ENCODE results near the gene S100P. TPM values are rescaled to one million over a fixed set of nuclear protein-coding genes. Genes with fewer than 3 reads are reported as not detected.
A peak's percentile ranks its signal among the peaks of the same experiment; 100 is the strongest.

Gene S100P
- total and polyA plus RNA-seq, 2 donors (not counting 1 experiment from before 2014, with no cell fraction given), result 0.07 TPM; not detected in 1

- ATAC-seq (ENCODE audit: low read depth) (peak; percentile 89), DNase-seq (peak; percentile 97)
- H3K36me3 ChIP-seq (replicated peaks in 1 of 2; ENCODE audit: control extremely low read depth in 1 of 2, control insufficient read depth in 1 of 2, extremely low read depth in 1 of 2, insufficient read depth in 2 of 2, low read length in 1 of 2), result peaks cover 0 to 19% of the 10 kb centered on the region in 2 experiments
- H3K4me2 ChIP-seq (replicated peaks; ENCODE audit: low read depth, low read length, poor library complexity, severe bottlenecking), result peak overlapping the region; percentile 84
- peaks cover 0 to 2% (median 0%) of the 10 kb centered on the region in 3 donors for H3K9me3 ChIP-seq (ENCODE audit: control extremely low read depth in 1 of 3, control insufficient read depth in 2 of 3, insufficient read depth in 1 of 3, low read length in 2 of 3)
- H3K4me3 ChIP-seq (ENCODE audit: control extremely low read depth in 1 of 5, extremely low read depth in 1 of 5, insufficient read depth in 1 of 5, low read depth in 2 of 5, low read length in 4 of 5), result peak overlapping the region; percentile 22 to 82 (median 63)
- peaks cover 25% of the 10 kb centered on the region for H4K20me1 ChIP-seq (ENCODE audit: control insufficient read depth, insufficient read depth, low read length, poor library complexity, severe bottlenecking)
- H3K4me1 Mint-ChIP-seq, result peaks cover 43% of the 10 kb centered on the region
- peak overlapping the region; percentile 78 for H3K9ac ChIP-seq (ENCODE audit: low read length)
- WGBS (ENCODE audit: insufficient coverage), result 1% methylated on average over 89 of the region's 89 CpGs
- CTCF ChIA-PET, result interaction anchor here (0.7 to 3.4 kb wide), 10 partner anchors 11 to 397 kb away, joined by 3 to 14 read pairs (median 4); partner anchors contain the start of genes BLOC1S4 and MRFAP1L1
- H3K27me3 ChIP-seq (replicated peaks in 1 of 4; ENCODE audit: control extremely low read depth in 1 of 4, control insufficient read depth in 3 of 4, insufficient read depth in 4 of 4, low read length in 3 of 4), result no peaks in the 10 kb centered on the region
- H3K27me3 Mint-ChIP-seq, result no peaks in the 10 kb centered on the region
- no peaks in the 10 kb centered on the region for H3K9me3 Mint-ChIP-seq (ENCODE audit: insufficient read depth)
- peak overlapping the region; percentile 88 for H2AFZ ChIP-seq (ENCODE audit: insufficient read depth, low read depth, low read length, poor library complexity, severe bottlenecking)
- TF ChIP-seq CTCF (IDR thresholded peaks at IDR 0.05) (no peak), EZH2 (IDR thresholded peaks at IDR 0.05; ENCODE audit: borderline replicate concordance, insufficient read depth, low read depth, low read length, poor library complexity, severe bottlenecking) (no peak)
- peak overlapping the region; percentile 91 for H3K4me3 Mint-ChIP-seq
- H3K27ac ChIP-seq (ENCODE audit: low read length in 2 of 2), result peak overlapping the region; percentile 67 to 71
- peaks cover 27 to 35% of the 10 kb centered on the region in 2 donors for H3K4me1 ChIP-seq (ENCODE audit: control insufficient read depth in 2 of 2, insufficient read depth in 2 of 2, low read length in 2 of 2)
- intact Hi-C loops (cut with micrococcal nuclease), result loop anchor here (1.0 to 2.0 kb wide), 7 partner anchors 34 to 394 kb away; partner anchors contain the start of genes BLOC1S4, GRPEL1, MRFAP1 and MRFAP1L1
- H3K27ac Mint-ChIP-seq, result peak overlapping the region; percentile 99
- H3K79me2 ChIP-seq (ENCODE audit: control insufficient read depth, insufficient read depth, low read length), result peaks cover 21% of the 10 kb centered on the region
- POLR2A ChIA-PET, result interaction anchor here (0.6 to 1.9 kb wide), 10 partner anchors 14 to 235 kb away, joined by 3 to 23 read pairs (median 7); partner anchors contain the start of genes BLOC1S4, MAN2B2, MRFAP1 and MRFAP1L1
Observed at GRCh38 chr4:6673660-6674499, 19.8 kb upstream of the S100P start.

Data from B cell (primary cell).